GM19438 (cell line): Measurements from ENCODE around the gene ZNF585A.
"Not testable (repeated sequence)": the region's sequence is repeated elsewhere in the genome, so short reads cannot be mapped to it uniquely, and the experiment has no call there.

Experiments used
- ATAC-seq: cut with Tn5 transposase; IDR thresholded peaks from one replicate; pipeline ENCODE4 v1.9.1; 2021; ENCODE audit warnings: low read depth; ENCODE audit not compliant: unreplicated experiment

The ZNF585A gene

GRCh38 chr19:37172368-37173366 lies at the start of gene ZNF585A:
Gene ZNF585A (minus strand): TSS chr19:37172695. CDS start chr19:37169910, 2,785 bp downstream.
- ATAC-seq: peak; percentile 90

DNA sequence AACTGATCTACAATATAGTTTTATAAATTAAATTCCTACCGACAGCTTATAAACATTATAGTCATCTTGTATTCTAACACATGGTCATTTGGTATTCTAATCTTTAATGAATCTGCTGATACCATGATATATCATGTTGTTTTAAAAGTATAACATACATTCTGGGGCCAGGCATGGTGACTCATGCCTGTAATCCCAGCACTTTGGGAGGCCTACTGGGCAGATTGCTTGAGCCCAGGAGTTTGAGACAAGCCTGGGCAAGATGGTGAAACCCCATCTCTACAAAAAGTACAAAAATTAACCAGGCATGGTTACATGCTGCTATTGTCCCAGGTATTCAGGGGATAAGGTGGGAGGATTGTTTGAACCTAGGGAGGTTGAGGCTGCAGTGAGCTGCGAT lies 48.6 kb upstream of the ZNF585A start:
- no peak for ATAC-seq

DNA sequence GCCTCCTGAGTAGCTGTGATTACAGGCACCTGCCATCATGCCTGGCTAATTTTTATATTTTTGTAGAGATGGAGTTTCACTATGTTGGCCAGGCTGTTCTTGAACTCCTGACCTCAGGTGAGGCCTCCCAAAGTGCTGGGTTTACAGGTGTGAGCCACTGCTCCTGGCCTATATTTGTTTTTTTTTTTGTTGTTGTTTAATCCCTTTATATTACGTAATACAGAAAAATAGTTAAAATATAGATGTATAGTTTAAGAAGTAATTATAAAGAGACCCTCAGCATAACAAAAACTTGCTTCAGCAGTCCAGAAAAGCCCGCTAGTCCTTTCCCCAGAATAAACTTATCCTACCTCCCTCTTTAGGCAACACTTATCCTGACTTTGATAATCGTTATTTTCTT lies 47.9 kb upstream of the ZNF585A start:
- ATAC-seq: no peak

DNA sequence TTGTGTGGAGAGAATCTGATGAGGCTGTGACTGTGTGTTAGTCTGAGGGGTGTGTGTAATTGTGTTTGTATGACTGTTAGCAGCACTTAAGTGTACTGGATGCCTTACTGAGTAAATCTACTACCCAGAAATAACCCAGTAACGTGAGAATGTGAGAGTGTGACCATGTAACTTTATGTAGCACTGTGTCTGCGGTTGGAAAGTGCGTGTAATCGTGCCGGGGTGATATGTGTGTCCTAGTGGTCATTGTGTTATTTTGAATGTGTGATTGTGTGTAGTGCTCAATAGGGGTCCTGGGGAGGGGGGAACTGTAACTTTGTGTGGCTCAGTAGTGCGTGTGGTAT lies 46.1 kb upstream of the ZNF585A start:
- no peak for ATAC-seq

DNA sequence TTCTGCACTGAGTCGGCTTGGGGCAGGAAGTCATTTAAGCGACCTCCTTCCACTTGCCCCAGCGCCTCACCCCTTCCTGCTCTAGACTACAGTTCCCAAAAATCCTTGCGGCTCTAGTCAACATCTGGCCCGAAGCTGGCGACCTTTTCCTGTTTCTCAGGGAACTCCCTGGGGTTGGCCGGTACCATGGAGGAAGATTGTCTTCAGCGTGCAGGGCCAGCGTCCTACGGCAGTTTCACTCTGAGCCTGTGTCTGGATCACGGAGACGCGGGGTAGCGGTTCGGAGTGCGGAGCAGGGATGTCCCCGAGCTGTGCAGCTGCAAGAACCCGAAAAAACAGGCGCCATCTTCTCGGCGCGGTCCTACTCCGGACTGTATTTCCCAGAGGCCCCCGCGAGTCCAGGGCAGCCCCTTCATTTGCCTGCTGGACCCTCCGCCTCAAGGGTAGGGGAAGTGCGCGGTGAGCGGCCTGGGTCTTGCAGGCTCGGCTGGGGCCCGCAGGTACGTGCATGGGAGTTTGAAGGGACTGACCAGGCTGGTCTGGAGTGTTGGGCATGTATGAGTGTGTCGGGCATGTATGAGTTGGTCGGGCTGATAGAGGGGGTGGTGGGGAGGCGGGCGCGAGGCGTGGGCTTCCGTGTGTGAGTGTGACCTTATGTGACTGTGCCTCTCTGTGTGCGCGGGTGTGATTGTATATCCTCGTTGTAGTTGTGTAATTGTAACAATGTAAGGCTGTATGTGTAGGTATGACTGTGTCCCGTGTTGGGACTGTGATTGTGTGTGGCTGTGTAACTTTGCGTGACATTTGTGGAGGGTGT lies 45.5 kb upstream of the ZNF585A start, which contains the start of gene ZNF383:
TSS of gene ZNF383 (plus strand) at position 440 of the 817 bp plus-strand sequence. CDS start 12,240 bp downstream, outside the sequence.
- peak; percentile 93 for ATAC-seq

DNA sequence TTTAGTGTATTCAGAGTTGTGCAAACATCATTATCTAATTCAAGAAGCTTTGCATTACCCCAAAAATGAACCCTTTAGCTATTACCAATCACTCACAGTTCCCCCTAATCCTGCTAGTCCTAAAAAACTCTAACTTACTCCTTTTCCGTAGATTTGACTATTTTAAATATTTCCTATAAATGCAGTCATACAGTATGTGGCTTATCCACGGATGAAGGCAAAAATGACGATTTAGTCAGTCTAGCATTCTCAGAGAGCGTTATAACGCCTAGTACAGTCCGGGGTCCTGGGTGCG lies 44.9 kb upstream of the ZNF585A start:
- ATAC-seq: no peak

GRCh38 chr19:37197768-37198167 lies 25.3 kb upstream of the ZNF585A start:
- no peak for ATAC-seq

DNA sequence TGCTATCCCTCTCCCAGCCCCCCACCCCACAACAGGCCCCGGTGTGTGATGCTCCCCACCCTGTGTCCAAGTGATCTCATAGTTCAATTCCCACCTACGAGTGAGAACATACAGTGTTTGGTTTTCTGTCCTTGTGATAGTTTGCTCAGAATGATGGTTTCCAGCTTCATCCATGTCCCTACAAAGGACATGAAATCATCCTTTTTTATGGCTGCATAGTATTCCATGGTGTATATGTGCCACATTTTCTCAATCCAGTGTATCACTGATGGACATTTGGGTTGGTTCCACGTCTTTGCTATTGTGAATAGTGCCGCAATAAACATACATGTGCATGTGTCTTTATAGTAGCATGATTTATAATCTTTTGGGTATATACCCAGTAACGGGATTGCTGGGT lies 24.6 kb upstream of the ZNF585A start:
- not testable (repeated sequence) for ATAC-seq

DNA sequence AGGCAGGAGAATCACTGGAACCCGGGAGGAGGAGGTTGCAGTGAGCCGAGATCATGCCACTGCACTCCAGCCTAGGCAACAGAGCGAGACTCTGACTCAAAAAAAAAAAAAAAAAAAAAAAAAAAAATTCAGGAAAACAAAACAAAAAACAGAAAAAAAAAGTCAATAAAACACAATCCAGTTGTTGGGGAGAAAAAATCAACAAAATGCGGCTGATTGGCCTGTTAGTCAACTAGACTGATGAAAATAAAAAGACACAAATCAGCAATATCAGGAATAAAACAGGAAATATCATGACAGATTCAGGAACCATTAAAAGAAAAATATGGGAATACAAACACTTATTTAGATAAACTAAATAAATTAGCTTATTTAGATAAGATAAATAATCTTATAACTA lies 22.8 kb upstream of the ZNF585A start:
- not testable (repeated sequence) for ATAC-seq

GRCh38 chr19:37186071-37186470 lies 13.6 kb upstream of the ZNF585A start:
- not testable (repeated sequence) for ATAC-seq

GRCh38 chr19:37165635-37166034 lies 6.9 kb downstream of the ZNF585A start:
- ATAC-seq: no peak

DNA sequence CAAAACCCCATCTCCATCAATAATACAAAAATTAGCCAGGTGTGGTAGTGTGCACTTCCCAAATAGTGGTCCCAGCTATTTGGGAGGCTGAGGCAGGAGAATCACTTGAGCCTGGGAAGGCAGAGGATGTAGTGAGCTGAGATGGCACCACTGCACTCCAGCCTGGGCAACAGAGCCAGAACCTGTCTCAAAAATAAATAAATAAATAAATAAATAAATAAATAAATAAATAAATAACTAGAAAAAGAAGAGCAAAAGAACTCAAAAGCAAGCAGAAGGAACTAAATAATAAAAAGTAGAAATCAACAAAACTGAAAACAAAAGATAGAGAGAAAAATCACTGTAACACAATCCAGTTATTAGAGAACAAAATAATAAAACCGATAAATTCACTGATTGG lies 12.3 kb downstream of the ZNF585A start:
- ATAC-seq: no peak

DNA sequence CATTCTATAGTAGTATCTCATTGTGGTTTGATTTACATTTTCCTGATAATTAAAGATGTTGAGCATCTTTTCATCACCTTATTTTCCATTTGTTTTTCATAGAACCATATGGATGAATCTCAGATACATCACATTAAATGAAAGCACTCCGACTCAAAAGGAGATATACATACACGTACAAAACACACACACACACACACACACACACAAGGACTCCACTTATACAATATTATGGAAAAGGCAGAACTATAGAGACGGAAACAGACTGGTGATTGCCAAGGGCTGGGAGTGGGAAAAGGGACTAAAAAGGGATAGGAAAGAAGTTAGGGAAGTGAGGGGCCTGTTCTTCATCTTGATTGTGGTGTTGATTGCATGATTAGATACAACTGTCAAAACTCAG lies 24.3 kb downstream of the ZNF585A start:
- ATAC-seq: no peak

DNA sequence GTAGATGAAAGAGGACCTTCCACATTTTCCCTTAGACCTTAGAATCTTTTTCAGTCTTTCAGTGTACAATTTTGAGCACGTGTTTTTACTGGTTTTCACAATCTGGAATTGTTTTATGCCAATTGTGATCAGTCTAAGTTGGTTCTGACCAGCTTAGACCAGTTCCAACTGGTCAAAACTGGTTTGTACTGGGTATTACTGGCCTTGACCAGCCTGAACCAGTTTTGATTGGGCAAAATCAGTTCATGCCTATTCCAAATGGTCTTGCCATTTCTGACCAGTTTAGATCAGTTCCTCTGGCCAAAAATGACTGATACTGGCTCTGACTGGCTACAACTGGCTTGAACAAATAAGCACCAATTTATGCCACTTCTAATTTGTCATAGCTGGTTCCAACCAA lies 36.4 kb downstream of the ZNF585A start:
- no peak for ATAC-seq

DNA sequence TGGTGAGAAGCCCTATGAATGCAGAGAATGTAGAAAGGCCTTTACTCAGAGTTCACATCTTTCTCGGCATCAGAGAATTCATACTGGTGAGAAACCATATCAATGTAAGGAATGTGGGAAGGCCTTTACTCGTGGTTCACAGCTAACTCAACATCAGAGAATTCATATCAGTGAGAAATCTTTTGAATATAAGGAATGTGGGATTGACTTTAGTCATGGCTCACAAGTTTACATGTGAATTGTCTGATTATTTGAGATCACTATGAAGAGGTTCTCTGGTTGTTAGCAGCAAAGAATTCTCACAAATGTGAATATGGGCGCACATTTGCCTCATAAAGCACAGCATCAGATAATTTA lies 43.7 kb downstream of the ZNF585A start:
- ATAC-seq: no peak

- no peak for ATAC-seq
Measured at GRCh38 chr19:37127999-37128820, 44.3 kb downstream of the ZNF585A start.

DNA sequence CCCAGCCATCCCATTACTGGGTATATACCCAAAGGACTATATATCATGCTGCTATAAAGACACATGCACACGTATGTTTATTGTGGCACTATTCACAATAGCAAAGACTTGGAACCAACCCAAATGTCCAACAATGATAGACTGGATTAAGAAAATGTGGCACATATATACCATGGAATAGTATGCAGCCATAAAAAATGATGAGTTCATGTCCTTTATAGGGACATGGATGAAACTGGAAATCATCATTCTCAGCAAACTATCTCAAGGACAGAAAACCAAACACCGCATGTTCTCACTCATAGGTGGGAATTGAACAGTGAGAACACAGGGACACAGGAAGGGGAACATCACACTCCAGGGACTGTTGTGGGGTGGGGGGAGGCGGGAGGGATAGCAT lies 50.4 kb downstream of the ZNF585A start:
- ATAC-seq: not testable (repeated sequence)

GRCh38 chr19:37114001-37114400 lies 58.5 kb downstream of the ZNF585A start:
- no peak for ATAC-seq

- not testable (repeated sequence) for ATAC-seq
Measured at GRCh38 chr19:37111753-37112152, 60.7 kb downstream of the ZNF585A start.

- not testable (repeated sequence) for ATAC-seq
Measured at GRCh38 chr19:37104135-37104534, 68.4 kb downstream of the ZNF585A start.

DNA sequence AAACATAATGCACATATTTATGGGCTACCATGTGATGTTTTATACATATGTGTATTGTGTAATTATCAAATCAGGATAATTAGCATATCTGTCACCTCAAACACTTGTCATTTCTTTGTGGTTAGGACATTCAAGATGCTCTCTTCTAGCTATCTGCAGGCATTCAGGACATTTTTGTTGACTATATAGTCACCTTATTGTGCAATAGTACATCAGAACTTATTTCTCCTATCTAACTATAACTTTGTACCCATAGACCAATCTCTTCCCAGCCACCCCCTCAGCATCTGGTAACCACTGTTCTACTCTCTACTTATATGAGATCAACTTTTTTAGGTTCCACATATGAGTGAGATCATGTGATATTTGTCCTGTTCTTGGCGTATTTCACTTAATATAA lies 73.9 kb downstream of the ZNF585A start:
- no peak for ATAC-seq
